HL-60 (cell line): ENCODE results near the gene GNA14.

Experiments
- CTCF ChIP-seq: IDR thresholded peaks from one replicate; pipeline ENCODE4 v1.5.1; 2011; ENCODE audit warnings: low read length, control low read depth, inconsistent platforms; ENCODE audit not compliant: insufficient read depth
- POLR2AphosphoS5 ChIP-seq: IDR thresholded peaks from 2 replicates; pipeline ENCODE4 v1.6.1; 2012; ENCODE audit warnings: low read depth
- REST ChIP-seq: IDR thresholded peaks from 2 replicates; pipeline ENCODE4 v1.6.1; 2012; ENCODE audit warnings: low read depth; ENCODE audit not compliant: insufficient replicate concordance

- TF ChIP-seq CTCF (no peak), POLR2AphosphoS5 (no peak), REST (no peak)
These were observed 198.0 kb downstream of the GNA14 start for GRCh38 chr9:77450085-77450475.
